ENCODE data around the gene MSX2. TPM values are rescaled to one million over a fixed set of nuclear protein-coding genes. Genes with fewer than 3 reads are reported as not detected.

Gene MSX2
- total and polyA plus RNA-seq, 4 donors, result 0.34 to 2.1 (median 0.80) TPM

DNA sequence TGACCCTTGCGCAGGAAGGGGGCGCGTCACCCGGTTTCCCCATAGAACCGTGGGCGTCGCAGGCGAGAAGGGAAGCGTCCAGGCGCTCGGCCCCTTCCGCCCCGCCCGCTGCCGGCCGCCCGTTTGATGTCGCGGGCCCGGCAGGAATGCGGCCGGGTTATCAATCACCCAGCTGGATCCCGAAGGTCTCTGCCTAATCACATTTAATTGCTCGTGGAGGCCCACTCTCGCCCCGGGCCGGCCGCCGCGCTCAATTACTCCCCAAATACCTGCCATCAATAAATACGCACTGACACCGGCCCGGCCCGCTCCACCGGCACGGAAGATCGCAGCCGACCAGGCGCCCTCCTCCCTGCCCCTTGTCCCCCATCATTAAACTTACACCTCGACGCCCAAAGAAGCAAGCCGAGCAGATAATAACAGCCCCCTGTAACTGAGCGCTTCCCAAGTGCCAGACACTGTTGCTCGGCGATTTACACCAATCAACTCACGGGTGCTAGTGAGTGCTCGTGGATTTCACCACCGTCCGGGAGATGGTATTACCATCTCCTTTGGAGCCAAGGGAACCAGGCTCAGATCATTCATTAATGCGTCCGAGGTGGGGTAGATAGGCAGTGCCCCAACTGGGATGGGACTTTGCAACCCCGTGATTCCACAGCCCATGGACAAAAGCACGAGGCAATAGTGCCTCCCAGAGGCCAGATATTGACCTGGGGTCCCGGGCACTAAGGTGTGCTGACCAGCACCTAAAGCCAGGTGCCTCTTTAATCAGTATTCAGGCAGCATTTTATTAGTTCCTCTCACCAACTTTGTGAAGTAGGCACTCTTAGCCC is 11.3 kb downstream of the MSX2 start:
- Histone ChIP-seq H3K36me3 (ENCODE audit: control insufficient read depth in 4 of 4, insufficient read depth in 4 of 4, low read length in 4 of 4) (no peaks in the 10 kb centered on the region), H3K4me3 (no peak overlapping the region), H3K27ac (ENCODE audit: low read depth in 1 of 2, low read length in 1 of 2) (no peak overlapping the region), H3K9me3 (ENCODE audit: control insufficient read depth in 4 of 4, insufficient read depth in 3 of 4, low read length in 3 of 4) (peaks cover 0 to 3% (median 0%) of the 10 kb centered on the region in 4 donors), H3K4me1 (ENCODE audit: control insufficient read depth in 5 of 5, insufficient read depth in 5 of 5, low read length in 5 of 5) (peaks cover 0 to 17% (median 0%) of the 10 kb centered on the region in 5 donors), H3K27me3 (ENCODE audit: control insufficient read depth in 3 of 3, insufficient read depth in 3 of 3, low read length in 2 of 3) (peaks cover 20 to 84% (median 75%) of the 10 kb centered on the region in 3 donors), H3K9ac (ENCODE audit: insufficient read depth in 1 of 2, low read length in 2 of 2) (no peak overlapping the region)
- WGBS, 2 donors, result 2 to 3% methylated on average over 53 to 54 of the region's 54 CpGs
- TF ChIP-seq, protein P1, sequence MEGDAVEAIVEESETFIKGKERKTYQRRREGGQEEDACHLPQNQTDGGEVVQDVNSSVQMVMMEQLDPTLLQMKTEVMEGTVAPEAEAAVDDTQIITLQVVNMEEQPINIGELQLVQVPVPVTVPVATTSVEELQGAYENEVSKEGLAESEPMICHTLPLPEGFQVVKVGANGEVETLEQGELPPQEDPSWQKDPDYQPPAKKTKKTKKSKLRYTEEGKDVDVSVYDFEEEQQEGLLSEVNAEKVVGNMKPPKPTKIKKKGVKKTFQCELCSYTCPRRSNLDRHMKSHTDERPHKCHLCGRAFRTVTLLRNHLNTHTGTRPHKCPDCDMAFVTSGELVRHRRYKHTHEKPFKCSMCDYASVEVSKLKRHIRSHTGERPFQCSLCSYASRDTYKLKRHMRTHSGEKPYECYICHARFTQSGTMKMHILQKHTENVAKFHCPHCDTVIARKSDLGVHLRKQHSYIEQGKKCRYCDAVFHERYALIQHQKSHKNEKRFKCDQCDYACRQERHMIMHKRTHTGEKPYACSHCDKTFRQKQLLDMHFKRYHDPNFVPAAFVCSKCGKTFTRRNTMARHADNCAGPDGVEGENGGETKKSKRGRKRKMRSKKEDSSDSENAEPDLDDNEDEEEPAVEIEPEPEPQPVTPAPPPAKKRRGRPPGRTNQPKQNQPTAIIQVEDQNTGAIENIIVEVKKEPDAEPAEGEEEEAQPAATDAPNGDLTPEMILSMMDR (IDR thresholded peaks at IDR 0.05; ENCODE audit: control extremely low read depth, extremely low read depth), result no peak
- DNase-seq (no peak), ATAC-seq (ENCODE audit: insufficient read depth, low FRiP score) (no peak)

DNA sequence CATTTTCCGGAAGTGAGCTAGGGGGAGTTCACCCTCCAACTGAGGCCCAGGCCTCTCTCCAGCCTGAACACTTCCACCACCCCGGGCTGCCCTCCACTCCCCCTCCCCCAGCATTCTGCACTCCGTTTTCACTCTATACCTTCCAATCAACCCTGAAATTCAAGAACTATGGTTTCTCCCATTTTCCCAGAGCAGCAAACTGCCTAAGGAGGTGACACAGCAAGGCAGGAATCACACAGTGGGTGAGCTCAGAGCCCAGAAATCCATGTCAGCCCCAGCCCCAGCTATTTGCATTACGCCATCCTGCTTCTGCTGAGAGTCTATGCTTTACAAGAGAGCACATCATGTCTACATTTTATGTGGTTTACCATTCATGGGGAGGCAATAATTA is 11.9 kb downstream of the MSX2 start:
- Histone ChIP-seq H3K9ac (ENCODE audit: insufficient read depth in 1 of 2, low read length in 2 of 2) (no peak overlapping the region), H3K4me1 (ENCODE audit: control insufficient read depth in 5 of 5, insufficient read depth in 5 of 5, low read length in 5 of 5) (peaks cover 0 to 17% (median 0%) of the 10 kb centered on the region in 5 donors), H3K9me3 (ENCODE audit: control insufficient read depth in 4 of 4, insufficient read depth in 3 of 4, low read length in 3 of 4) (peaks cover 0 to 3% (median 0%) of the 10 kb centered on the region in 4 donors), H3K36me3 (ENCODE audit: control insufficient read depth in 4 of 4, insufficient read depth in 4 of 4, low read length in 4 of 4) (no peaks in the 10 kb centered on the region), H3K27ac (ENCODE audit: low read depth in 1 of 2, low read length in 1 of 2) (no peak overlapping the region), H3K27me3 (ENCODE audit: control insufficient read depth in 3 of 3, insufficient read depth in 3 of 3, low read length in 2 of 3) (peaks cover 14 to 78% (median 69%) of the 10 kb centered on the region in 3 donors), H3K4me3 (no peak overlapping the region)
- DNase-seq (no peak), ATAC-seq (ENCODE audit: insufficient read depth, low FRiP score) (no peak)
- 20 to 28% methylated on average over 4 of the region's 4 CpGs for WGBS, 2 donors
- TF ChIP-seq, protein P1 (IDR thresholded peaks at IDR 0.05; ENCODE audit: control extremely low read depth, extremely low read depth), result no peak

GRCh38 chr5:174736777-174737176 is 12.4 kb downstream of the MSX2 start:
- Histone ChIP-seq H3K27ac (ENCODE audit: low read depth in 1 of 2, low read length in 1 of 2) (no peak overlapping the region), H3K27me3 (ENCODE audit: control insufficient read depth in 3 of 3, insufficient read depth in 3 of 3, low read length in 2 of 3) (peaks cover 14 to 73% (median 64%) of the 10 kb centered on the region in 3 donors), H3K36me3 (ENCODE audit: control insufficient read depth in 4 of 4, insufficient read depth in 4 of 4, low read length in 4 of 4) (no peaks in the 10 kb centered on the region), H3K4me3 (no peak overlapping the region), H3K9ac (ENCODE audit: insufficient read depth in 1 of 2, low read length in 2 of 2) (no peak overlapping the region), H3K4me1 (ENCODE audit: control insufficient read depth in 5 of 5, insufficient read depth in 5 of 5, low read length in 5 of 5) (peaks cover 0 to 14% (median 0%) of the 10 kb centered on the region in 5 donors), H3K9me3 (ENCODE audit: control insufficient read depth in 4 of 4, insufficient read depth in 3 of 4, low read length in 3 of 4) (peaks cover 0 to 3% (median 0%) of the 10 kb centered on the region in 4 donors)
- ATAC-seq (ENCODE audit: insufficient read depth, low FRiP score) (no peak), DNase-seq (no peak)
- 35 to 57% methylated on average over 1 of the region's 1 CpG for WGBS, 2 donors
- TF ChIP-seq, protein P1 (IDR thresholded peaks at IDR 0.05; ENCODE audit: control extremely low read depth, extremely low read depth), result no peak
